ENCODE measurements around the gene ORAI3.

ORAI3 gene

GRCh38 chr16:30958175-30959079 is 9.6 kb downstream of the ORAI3 start:
- TF ChIP-seq, protein P1, sequence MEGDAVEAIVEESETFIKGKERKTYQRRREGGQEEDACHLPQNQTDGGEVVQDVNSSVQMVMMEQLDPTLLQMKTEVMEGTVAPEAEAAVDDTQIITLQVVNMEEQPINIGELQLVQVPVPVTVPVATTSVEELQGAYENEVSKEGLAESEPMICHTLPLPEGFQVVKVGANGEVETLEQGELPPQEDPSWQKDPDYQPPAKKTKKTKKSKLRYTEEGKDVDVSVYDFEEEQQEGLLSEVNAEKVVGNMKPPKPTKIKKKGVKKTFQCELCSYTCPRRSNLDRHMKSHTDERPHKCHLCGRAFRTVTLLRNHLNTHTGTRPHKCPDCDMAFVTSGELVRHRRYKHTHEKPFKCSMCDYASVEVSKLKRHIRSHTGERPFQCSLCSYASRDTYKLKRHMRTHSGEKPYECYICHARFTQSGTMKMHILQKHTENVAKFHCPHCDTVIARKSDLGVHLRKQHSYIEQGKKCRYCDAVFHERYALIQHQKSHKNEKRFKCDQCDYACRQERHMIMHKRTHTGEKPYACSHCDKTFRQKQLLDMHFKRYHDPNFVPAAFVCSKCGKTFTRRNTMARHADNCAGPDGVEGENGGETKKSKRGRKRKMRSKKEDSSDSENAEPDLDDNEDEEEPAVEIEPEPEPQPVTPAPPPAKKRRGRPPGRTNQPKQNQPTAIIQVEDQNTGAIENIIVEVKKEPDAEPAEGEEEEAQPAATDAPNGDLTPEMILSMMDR (IDR thresholded peaks at IDR 0.05): no peak
- Histone ChIP-seq H3K4me1 (peaks cover 0 to 30% (median 26%) of the 10 kb centered on the region in 4 donors), H3K4me3 (peak overlapping the region; percentile 74 to 96), H3K27ac (peak overlapping the region; percentile 91 to 94), H3K9me3 (no peaks in the 10 kb centered on the region), H3K27me3 (no peaks in the 10 kb centered on the region), H3K36me3 (peaks cover 38 to 51% (median 40%) of the 10 kb centered on the region in 3 donors)
- peak in 1 of 2 donors; percentile 38 for DNase-seq
- intact Hi-C loops (cut with DNase I; ENCODE audit: low total_unique reads): no loop called here

GRCh38 chr16:30961384-30961783 is 12.5 kb downstream of the ORAI3 start:
- TF ChIP-seq, protein P1 (IDR thresholded peaks at IDR 0.05): no peak
- intact Hi-C loops (cut with DNase I; ENCODE audit: low total_unique reads): no loop called here
- no peak overlapping the region for H3K4me3 ChIP-seq
- peaks cover 68 to 75% (median 70%) of the 10 kb centered on the region in 3 donors for H3K36me3 ChIP-seq
- H3K4me1 ChIP-seq: peaks cover 0 to 20% (median 20%) of the 10 kb centered on the region in 4 donors
- no peak for DNase-seq
- no peaks in the 10 kb centered on the region for H3K9me3 ChIP-seq
- no peaks in the 10 kb centered on the region for H3K27me3 ChIP-seq
- H3K27ac ChIP-seq: no peak overlapping the region

GRCh38 chr16:30963925-30964511 is 15.2 kb downstream of the ORAI3 start:
- peaks cover 0 to 8% (median 5%) of the 10 kb centered on the region in 4 donors for H3K4me1 ChIP-seq
- H3K27me3 ChIP-seq: no peaks in the 10 kb centered on the region
- H3K27ac ChIP-seq: no peak overlapping the region
- no peaks in the 10 kb centered on the region for H3K9me3 ChIP-seq
- DNase-seq: no peak
- TF ChIP-seq, protein P1 (IDR thresholded peaks at IDR 0.05): no peak
- H3K36me3 ChIP-seq: peaks cover 94 to 100% (median 94%) of the 10 kb centered on the region in 3 donors
- intact Hi-C loops (cut with DNase I; ENCODE audit: low total_unique reads): no loop called here
- H3K4me3 ChIP-seq: no peak overlapping the region

- Histone ChIP-seq H3K27ac (no peak overlapping the region), H3K27me3 (no peaks in the 10 kb centered on the region), H3K4me3 (no peak overlapping the region), H3K9me3 (no peaks in the 10 kb centered on the region), H3K4me1 (peaks cover 0 to under 1% (median 0%) of the 10 kb centered on the region in 4 donors), H3K36me3 (peaks cover 97 to 100% (median 97%) of the 10 kb centered on the region in 3 donors)
- DNase-seq: no peak
- TF ChIP-seq, protein P1 (IDR thresholded peaks at IDR 0.05): no peak
- intact Hi-C loops (cut with DNase I; ENCODE audit: low total_unique reads): no loop called here
These were observed 15.8 kb downstream of the ORAI3 start for GRCh38 chr16:30964574-30965226.

DNA sequence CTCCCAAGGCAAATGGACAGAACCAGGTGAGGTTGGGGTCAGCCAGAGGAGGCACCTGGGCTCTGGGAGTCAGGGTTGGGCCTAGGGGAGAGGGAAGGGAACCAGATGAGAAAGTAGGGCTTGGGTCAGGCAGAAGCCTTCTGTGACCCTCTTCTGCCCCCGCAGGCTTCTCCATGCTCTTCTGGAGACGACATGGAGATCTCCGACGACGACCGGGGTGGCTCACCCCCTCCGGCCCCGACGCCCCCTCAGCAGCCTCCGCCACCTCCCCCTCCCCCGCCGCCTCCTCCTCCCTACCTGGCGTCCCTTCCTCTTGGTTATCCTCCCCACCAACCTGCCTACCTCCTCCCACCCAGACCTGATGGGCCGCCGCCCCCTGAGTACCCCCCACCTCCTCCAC is 16.6 kb downstream of the ORAI3 start:
- no peaks in the 10 kb centered on the region for H3K9me3 ChIP-seq
- no peaks in the 10 kb centered on the region for H3K4me1 ChIP-seq
- intact Hi-C loops (cut with DNase I; ENCODE audit: low total_unique reads): no loop called here
- no peak overlapping the region for H3K27ac ChIP-seq
- H3K36me3 ChIP-seq: peaks cover 95 to 100% (median 97%) of the 10 kb centered on the region in 3 donors
- DNase-seq: no peak
- no peak overlapping the region for H3K4me3 ChIP-seq
- no peaks in the 10 kb centered on the region for H3K27me3 ChIP-seq
- TF ChIP-seq, protein P1 (IDR thresholded peaks at IDR 0.05): no peak

All from tibial artery (tissue), 4 donors.